ENCODE data around the gene ZC3H10.
"Not testable (repeated sequence)": the region's sequence is repeated elsewhere in the genome, so short reads cannot be mapped to it uniquely, and the experiment has no call there.

The ZC3H10 gene

DNA sequence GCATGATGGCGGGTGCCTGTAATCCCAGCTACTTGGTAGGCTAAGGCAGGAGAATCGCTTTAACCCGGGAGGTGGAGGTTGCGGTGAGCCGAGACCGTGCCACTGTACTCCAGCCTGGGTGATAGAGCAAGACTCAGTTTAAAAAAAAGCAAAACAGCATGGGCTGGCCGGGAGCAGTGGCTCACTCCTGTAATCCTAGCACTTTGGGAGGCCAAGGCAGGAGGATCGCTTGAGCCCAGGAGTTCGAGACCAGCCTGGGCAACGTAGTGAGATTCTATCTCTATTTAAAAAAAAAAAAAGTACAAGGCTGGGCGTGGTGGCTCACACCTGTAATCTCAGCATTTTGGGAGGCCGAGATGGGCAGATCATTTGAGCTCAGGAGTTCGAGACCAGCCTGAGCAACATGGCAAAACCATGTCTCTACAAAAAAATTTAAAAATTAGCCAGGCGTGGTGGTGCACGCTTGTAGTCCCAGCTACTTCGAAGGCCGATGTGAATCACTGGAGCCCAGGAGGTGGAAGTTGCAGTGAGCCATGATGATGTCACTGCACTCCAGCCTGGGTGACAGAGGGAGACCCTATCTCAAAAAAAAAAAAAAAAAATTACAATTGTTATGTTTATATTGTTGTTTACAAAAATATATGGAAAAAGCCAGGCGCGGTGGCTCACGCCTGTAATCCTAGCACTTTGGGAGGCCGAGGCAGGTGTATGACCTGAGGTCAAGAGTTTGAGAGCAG, 38.6 kb downstream of the ZC3H10 start:
- DNase-seq, result not testable (repeated sequence)

DNA sequence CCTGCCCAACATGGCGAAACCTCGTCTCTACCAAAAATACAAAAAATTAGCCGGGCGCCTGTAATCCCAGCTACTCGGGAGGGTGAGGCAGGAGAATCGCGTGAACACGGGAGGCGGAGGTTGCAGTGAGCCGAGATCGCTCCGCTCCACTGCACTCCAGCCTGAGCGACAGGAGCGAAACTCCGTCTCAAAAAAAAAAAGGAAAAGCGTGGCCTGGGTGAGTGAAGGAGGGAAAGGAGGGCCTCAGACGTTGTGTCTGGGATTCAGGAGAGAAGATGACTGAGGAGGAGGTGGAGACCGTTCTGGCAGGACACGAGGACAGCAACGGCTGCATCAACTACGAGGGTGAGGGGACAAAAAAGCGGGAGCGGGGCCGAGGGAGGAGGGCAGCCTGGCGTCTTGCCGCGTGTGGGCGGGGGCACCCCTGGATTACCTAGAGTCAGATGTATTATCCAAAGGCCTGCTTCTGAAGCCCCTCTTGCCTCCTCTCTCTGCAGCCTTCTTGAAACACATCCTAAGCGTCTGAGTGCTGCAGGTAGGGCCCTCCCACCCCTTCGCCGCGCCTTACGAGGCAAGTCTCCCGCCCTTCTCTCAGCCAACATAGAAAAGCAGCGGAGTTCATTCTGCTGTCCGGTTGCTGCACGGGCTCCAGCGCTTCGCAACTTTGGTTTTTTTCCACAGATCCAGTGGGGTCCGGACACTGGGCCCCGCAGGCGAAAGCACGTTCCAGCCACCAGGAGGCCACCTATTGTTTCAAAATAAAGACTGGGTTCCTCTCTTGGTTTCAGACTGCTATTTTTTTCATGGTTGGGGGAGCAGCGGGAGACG, 39.3 kb downstream of the ZC3H10 start:
- DNase-seq, result peak; percentile 42

DNA sequence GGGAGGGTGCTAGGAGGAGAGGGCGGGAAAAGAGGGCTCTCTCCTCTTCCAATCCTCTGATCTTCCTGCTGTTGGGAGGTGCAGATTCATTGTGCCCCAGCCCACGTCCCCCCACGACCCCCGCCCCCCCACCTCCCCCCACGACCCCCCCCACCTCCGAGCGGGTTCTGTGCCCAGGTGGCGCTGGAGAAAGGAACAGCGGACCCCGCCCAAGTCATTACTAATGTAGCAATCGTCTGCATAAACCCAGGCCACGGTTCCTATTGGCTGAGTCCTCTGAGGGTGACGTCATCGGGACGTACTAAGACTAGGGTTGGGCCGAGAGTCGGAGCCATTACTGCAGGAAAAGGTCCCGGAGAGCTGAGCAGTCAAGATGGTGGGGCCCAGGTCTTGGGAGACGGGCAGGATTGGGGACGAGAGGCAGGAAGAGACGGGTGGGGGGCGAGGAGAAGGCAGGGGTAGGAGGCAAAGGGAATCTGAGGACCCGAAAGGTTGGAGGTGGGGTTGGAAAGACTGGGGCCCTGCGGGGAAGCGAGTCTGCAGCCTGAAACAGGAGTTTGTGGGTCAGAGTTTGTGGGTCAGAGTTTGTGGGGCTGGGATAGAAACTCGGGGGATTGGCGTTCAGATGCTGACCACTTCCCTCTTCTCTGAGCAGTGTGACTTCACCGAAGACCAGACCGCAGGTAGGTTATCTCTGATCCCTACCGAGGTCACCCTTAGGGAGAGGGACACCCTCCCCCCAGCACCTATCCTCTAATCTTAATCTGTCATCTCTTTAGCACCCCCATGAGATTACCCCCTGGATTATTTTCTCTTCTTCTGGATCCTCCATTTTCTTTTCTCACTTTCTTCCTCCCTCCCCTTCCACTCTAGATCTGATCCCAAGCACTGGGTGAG, 40.2 kb downstream of the ZC3H10 start, which contains the start of gene MYL6:
MYL6 (plus strand) TSS at position 331 of the 897 bp plus-strand sequence; CDS start at position 374, 43 bp downstream.
- peak; percentile 94 for DNase-seq

DNA sequence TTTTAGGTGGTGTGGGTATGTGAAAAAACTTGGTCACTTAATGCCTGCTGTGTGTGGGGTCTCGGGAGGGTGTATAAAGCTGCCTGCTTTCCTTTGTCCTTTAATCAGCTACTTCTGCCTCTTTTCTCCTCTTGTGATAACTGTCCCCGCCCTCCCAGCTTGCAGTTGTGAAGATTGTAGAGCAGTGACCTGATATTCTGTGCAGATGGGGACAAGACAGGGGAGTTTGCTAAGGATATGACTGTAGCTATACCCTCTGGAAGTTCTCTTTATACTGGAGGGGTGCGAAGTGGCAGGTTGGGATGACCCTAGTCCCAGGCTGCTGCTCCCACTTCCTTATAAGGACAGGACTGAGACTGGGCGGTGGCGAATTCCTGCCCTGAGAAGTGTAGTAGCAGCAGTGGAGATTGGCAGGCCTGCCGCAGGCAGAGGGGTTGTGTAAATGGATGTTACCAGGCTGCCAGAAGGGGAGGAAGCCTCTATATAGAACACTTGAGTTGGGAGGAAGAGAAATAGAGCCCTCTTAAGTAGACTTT, 40.9 kb downstream of the ZC3H10 start:
- no peak for DNase-seq

DNA sequence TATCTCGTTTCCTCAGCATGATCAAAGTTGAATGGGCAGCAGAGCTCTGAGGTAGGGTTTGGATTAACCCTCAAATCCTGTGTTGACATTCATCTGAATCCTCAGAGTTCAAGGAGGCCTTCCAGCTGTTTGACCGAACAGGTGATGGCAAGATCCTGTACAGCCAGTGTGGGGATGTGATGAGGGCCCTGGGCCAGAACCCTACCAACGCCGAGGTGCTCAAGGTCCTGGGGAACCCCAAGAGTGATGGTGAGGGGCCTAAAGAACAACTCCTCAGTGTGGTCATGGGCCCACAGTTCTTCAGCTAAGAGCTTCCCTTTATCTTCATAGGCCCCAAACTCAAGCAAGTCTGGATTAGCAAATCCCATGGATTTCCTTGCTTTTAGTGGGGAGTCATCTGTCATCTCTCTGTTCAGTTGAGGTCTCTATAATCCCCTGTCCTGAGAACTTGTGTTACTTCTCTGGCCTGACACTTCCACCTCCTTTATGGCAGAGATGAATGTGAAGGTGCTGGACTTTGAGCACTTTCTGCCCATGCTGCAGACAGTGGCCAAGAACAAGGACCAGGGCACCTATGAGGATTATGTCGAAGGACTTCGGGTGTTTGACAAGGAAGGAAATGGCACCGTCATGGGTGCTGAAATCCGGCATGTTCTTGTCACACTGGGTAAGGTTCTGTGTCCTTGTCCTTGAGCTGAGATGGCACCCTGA, 41.6 kb downstream of the ZC3H10 start:
- no peak for DNase-seq

DNA sequence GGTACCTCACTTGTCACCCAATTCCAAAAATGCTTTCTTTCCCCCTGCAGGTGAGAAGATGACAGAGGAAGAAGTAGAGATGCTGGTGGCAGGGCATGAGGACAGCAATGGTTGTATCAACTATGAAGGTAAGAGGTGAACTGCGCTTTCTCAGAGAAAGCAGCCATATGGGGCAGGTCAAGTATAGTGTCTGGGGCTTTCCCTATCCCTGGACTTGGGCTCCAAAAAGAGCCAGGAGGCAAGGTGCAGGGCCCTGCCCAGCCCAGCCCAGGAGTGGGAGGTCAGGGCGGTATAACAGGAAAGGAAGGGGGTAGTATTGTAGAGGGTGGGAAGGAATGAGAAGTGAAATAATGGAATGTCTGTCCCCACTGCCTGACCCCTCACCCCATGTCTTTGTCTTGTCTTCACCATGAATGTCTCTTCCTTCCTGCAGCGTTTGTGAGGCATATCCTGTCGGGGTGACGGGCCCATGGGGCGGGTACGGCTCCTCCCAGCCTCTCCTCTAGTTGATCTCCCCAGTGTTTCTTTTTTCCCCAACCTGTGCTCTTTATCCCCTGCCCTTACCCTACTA, 42.2 kb downstream of the ZC3H10 start:
- DNase-seq, result no peak

DNA sequence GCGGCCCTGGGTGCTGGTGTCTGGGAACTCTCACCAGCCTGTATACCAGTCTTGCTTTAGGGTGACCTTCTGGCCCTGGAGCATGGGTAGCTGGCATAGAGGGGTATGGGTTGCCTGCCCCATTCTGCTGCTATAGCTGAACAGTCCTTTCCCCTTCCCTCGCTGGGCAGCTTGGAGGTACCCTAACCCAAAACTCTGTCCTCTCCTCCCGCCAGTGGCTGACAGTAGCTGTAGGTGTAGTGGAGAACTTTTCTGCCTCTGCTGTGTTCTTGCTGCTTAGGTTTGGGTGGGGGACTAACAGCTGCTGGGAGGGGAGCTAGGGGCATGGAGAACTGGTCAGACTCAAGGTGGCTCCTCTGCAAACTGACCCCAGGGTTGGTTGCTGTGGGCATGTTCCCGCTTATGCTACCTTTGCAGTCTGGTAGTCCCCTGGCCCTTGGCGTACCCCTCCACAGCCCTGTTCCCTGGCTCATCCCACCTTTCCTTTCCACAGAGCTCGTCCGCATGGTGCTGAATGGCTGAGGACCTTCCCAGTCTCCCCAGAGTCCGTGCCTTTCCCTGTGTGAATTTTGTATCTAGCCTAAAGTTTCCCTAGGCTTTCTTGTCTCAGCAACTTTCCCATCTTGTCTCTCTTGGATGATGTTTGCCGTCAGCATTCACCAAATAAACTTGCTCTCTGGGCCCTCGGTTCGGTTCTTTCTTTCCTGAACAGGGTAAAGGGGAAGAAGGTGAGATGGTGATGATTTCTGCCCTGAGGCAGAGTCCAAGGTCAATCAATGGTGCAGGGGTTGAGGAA, 43.0 kb downstream of the ZC3H10 start:
- DNase-seq, result no peak

DNA sequence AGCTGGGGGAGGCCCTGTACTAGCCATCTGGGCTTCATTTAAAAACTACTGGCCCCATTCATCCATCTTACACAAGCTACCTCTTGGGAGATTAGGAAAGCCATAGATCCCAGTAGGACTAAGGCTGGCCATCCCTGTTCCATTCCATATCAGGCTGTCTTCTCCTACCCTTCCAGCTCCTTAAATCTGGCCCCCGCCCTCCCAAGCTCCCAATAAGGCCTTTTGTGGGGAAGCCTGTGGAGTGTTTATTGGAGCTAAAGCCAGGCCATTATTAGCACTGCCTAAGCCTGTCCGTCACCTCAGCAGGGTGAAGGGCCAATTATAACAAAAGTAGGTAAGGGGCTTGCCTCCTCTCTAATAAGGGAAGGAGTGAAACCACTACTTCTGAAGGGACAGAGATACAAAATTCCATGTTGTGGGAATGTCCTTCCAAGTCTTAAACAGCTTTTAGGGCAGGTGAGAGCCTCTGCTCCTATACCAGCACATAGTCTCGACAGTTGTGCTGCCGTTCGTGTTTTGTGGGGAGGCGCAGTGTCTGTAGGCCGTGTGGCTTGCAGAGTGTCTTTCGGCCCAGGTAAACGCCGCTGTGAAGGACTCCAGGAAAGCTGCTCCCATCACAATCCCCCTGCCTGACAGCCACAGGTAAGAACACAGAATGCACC, 43.8 kb downstream of the ZC3H10 start:
- no peak for DNase-seq

DNA sequence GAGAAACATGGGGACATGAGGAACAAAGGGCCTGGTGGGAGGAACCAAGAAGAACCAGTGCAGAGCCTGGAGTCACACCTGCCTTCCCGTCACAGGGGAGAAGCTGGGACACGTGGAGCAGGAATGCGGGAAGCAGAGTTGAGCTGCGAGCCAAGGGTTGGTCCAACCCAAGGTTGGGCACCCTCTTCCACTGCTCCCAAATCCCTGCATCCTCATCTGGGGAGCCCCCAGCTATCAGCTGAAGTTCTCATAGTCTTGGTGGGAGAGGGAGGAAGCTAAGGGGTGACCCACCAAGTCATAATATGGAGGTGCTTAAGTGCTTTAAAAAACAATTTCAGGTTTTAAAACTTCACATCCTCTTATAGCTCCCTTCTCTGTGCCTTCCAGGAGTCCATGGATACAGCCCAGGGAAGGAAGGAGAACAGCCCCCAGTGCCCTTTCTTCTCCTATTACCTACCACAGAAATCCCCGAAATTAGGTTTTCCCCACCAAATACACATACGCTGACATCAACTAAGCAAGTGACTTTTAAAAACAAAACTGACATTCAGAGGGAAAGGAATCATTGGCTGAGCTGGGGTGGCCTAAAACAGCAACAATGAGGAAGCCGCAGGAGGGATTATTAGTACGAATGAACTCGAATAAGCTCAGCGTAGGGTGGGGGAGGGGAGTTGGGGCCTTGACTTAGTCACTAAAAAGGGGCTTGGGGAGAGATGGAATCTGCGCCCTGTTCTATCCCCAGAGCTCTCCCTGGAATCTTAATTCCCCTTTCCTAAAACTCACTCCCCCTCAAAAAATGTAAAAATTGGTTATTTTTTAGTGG, 44.6 kb downstream of the ZC3H10 start:
- DNase-seq, result no peak

DNA sequence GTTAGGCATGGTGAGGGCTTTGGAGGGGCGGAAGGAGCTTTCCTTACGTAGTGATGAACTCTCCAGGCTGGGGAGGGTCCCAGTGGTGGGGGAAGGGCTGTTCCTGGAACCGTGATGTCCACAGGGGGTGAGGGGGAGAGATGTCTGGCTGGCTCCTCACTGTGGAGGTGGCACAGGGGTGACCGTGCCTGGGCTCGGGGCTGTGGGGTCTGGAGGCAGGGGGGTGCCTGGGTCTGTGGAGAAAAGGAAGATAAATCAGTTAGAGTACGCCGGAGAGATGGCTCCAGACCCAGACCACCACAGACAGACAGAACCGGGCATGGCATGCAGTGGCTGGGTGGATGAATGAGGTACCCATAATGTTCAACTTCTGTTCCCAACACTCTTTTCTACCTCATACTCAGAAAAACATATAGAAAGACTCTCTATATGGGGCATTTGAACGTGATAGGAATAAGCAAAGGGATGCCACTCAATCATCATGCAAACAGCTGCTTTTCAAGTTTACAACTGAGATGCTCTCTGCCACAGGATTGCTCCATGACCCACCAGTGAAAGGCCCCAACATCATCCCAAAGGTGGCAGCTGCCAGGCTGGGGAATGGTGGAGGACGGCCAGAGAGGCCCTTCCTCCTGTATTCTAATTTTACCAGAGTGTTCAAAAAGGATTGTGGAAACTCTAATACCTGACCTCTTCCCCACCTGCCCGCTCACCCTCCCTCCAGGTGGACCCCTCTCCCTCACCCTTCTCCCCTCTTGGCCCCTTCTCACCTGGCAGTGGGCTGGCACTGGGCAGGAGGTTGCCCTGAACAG, 45.7 kb downstream of the ZC3H10 start:
- no peak for DNase-seq

DNA sequence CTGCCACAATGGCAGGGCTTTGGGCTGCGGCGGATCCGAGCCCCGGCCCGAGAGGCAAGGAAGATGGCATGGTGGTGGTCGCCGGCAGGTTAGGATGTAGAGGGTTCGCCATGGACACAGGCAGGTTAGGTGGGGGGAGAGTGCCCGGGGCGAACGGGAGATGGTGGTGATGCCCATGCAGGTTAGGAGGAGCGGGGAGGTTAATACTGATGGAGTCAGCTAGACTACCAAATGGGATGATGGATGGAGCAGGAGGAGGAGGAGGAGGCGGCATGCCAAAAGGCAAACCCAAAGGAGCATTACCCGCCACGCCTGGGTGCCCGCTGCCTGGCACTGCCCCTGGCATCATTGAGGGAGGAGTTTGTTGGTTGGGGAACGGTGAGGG, 46.3 kb downstream of the ZC3H10 start:
- DNase-seq, result no peak

DNA sequence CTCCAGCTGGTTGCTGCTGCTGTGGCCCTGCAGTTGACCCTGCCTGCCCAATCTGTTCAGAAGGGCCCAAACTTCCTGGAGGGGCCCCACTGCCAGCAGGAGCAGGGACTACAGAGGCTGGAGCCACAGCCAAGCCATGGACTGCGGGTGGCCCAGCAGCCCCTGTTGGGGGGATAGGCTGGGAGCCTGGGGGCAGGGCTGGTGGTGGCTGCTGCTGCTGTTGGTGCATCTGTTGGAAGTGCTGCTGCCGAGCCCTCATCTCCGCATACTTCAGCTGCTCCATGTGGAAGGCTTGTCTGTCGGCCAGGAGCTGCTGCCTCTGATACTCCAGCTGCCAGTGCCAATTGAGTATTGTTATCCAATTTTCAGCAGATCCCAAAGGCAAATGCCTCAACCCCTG, 47.3 kb downstream of the ZC3H10 start:
- no peak for DNase-seq

DNA sequence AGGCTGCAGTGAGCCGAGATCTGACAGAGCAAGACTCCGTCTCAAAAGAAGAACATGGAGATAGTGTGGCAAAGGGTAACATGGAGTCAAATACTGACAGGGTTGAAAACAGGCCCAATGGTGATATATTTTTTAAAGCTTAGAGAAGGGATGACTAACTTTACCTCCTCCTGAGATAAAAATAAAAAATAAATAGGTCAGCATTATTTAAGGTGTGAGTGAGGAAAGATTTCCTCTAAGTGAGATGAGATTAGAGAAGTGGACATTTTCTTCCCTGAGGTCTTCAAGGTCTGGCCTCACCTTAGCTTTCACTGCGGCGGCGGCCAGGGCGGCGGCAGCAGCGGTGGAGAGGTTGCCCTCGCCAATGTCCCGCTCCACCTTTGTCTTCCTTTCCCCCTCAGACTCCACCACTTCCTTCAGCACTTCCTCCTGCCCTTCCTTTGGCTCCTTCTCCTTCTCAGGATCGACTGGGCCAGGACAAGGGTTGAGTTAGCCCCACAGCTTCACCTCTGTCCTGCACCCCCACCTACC, 51.2 kb downstream of the ZC3H10 start:
- no peak for DNase-seq

DNA sequence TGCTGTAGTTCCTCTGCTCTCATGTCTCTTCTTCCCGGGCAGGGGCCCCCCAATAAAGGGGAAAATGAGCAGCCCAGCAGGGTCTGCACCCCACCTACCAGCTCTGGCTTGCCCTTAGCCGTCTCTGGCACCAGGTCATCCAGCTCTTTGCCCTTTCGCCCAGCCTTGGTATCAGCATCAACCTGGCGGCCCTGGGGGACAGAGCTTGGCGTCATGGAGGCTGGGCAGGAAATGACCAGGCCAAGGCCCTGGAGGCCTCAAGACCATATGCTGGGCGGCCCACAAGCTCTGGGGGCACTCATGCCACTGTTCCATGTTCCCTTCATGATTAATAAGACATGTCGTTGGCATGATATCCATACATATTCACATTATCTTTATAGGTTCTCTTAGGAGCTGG, 54.8 kb downstream of the ZC3H10 start:
- DNase-seq, result no peak

Measured in NCI-H1436 treated with DMSO at 0.1 percent for 48 hours (cell line).